HepG2 (cell line): ENCODE data around the gene C5AR1. TPM values are rescaled to one million over a fixed set of nuclear protein-coding genes. Genes with fewer than 3 reads are reported as not detected.

Source experiments
- ATF7 ChIP-seq, 2 experiments: fragments of 450-650 bp in 1 of 2; sonication (generic) in 1 of 2; formaldehyde crosslinking in 1 of 2; IDR thresholded peaks; 2 replicates each; pipeline versions ENCODE4 v1.4.0 to v1.6.1; 2016 to 2020; ENCODE audit warnings: antibody characterized with exemption in 1 of 2, mild to moderate bottlenecking in 1 of 2, missing genetic modification reagents in 1 of 2
- RFXANK ChIP-seq: IDR thresholded peaks from 2 replicates; pipeline ENCODE4 v1.6.1; 2016
- TAF15 ChIP-seq: fragments of 200-400 bp; formaldehyde crosslinking; IDR thresholded peaks from one replicate; pipeline ENCODE4 v1.6.1; 2018; ENCODE audit warnings: mild to moderate bottlenecking, low read depth, low read length; ENCODE audit not compliant: poor library complexity, severe bottlenecking
- ZNF343 ChIP-seq: sonication (generic); formaldehyde crosslinking; IDR thresholded peaks from 2 replicates; pipeline ENCODE4 v1.4.0; 2020; ENCODE audit warnings: mild to moderate bottlenecking, missing genetic modification reagents
- ZNF773 ChIP-seq: sonication (generic); formaldehyde crosslinking; IDR thresholded peaks from 2 replicates; pipeline ENCODE4 v1.4.0; 2020; ENCODE audit warnings: missing genetic modification reagents, borderline replicate concordance
- polyA plus RNA-seq, 8 experiments: library from polyadenylated mRNA; depleted of rRNA in 3 of 8; stranded (reverse) in 7 of 8; unstranded in 1 of 8; fragments of >200 nt; fragmentation: Illumina TruSeq in 4 of 8; extraction: Trizol in 4 of 8; gene quantifications; 2 replicates each; pipeline versions ENCODE4 v1.2.1 to v1.2.3, GENCODE V29; 2011 to 2016; ENCODE audit warnings: low read depth in 4 of 8, missing spikeins in 1 of 8, mixed read lengths in 1 of 8; ENCODE audit not compliant: insufficient read depth in 1 of 8
- total RNA-seq, 5 experiments: library from RNA; depleted of rRNA; stranded (reverse); fragments of >200 nt; fragmentation: Illumina TruSeq; extraction: Trizol; gene quantifications; 2 replicates each; pipeline ENCODE4 v1.2.3, GENCODE V29; 2016; ENCODE audit warnings: low read depth in 1 of 5
- TF ChIP-seq, protein P1 (sequence below): IDR thresholded peaks from 2 replicates; pipeline ENCODE4 v1.6.1; 2016; ENCODE audit warnings: missing biosample characterization, missing genetic modification reagents, low read depth
- TF ChIP-seq, protein P2 (sequence below): sonication (generic); formaldehyde crosslinking; IDR thresholded peaks from 2 replicates; pipeline ENCODE4 v1.4.0; 2020; ENCODE audit warnings: mild to moderate bottlenecking, missing genetic modification reagents
- TF ChIP-seq, protein P3 (sequence below): sonication (generic); formaldehyde crosslinking; IDR thresholded peaks from 2 replicates; pipeline ENCODE4 v1.5.0; 2020; ENCODE audit warnings: mild to moderate bottlenecking, missing genetic modification reagents
- TF ChIP-seq, protein P4 (sequence below): sonication (generic); formaldehyde crosslinking; IDR thresholded peaks from 2 replicates; pipeline ENCODE4 v1.4.0; 2020; ENCODE audit warnings: missing genetic modification reagents, borderline replicate concordance

C5AR1 gene
- total and polyA plus RNA-seq, 2 of the 13 experiments (the other 11 are each of a cell fraction or from before 2014, with no cell fraction given): 0.07 to 1.6 TPM

DNA sequence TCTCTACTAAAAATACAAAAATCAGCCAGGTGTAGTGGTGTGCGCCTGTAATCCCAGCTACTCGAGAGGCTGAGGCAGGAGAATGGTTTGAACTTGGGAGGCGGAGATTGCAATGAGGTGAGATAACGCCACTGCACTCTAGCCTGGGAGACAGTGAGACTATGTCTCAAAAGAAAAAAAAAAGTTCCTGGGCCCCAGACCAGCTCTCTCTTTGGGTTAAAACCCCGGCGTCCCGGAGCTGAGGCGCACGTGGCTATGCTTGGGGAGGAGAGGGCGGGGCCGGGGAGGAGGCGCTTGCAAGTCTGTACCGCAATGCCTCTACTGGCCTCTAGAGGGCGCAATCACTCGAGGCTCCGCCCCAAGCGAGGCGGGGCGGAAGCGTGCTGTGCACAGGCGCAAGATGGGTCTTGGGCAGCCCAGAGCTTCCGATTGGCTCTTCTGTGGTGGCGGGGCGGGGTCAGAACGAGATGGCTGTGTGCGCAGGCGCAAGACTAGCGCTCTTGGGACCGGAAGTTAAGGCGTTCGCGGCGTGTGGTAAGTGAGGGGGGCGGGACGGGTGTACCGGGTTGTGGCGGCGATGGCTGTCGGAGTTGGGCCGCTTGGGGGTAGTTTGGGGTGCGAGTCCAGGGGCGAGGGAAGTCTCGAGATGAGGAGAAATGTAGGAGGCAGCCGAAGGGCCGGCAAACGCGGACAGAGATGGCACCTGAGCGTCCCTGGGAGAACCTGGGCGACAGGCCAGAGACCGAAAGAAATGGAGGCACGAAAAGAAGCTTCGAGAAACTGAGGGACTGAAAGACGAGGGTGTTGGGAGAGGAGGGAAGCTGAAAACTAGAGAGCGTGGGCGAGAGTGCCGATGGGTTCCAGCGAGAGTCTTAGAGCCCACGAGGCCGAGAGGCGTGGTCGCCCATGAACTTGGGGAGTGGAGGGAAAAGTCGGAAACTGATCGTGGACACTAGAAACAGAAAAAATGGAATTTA, 39.4 kb downstream of the C5AR1 start, which contains the start of gene DHX34 (continued):
- TF ChIP-seq ZNF343 (peak; percentile 62; the same call in 1 of the 2 replicates), ZNF773 (CRISPR knock-in tag) (no peak), ATF7 (IDR thresholded peaks at IDR 0.05) (no peak), ATF7 (CRISPR knock-in tag; IDR thresholded peaks at IDR 0.05) (no peak), RFXANK (no peak), TAF15 (no peak)
- TF ChIP-seq, protein P1, sequence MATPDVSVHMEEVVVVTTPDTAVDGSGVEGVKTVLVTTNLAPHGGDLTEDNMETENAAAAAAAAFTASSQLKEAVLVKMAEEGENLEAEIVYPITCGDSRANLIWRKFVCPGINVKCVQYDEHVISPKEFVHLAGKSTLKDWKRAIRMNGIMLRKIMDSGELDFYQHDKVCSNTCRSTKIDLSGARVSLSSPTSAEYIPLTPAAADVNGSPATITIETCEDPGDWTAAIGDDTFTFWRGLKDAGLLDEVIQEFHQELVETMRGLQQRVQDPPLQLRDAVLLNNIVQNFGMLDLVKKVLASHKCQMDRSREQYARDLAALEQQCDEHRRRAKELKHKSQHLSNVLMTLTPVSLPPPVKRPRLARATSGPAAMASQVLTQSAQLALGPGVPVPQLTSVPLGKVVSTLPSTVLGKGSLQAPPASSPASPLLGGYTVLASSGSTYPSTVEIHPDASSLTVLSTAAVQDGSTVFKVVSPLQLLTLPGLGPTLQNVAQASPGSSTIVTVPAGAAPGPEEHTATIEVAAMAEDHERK (CRISPR knock-in tag): no peak; the same call in 1 of the 2 replicates
- TF ChIP-seq, protein P2, sequence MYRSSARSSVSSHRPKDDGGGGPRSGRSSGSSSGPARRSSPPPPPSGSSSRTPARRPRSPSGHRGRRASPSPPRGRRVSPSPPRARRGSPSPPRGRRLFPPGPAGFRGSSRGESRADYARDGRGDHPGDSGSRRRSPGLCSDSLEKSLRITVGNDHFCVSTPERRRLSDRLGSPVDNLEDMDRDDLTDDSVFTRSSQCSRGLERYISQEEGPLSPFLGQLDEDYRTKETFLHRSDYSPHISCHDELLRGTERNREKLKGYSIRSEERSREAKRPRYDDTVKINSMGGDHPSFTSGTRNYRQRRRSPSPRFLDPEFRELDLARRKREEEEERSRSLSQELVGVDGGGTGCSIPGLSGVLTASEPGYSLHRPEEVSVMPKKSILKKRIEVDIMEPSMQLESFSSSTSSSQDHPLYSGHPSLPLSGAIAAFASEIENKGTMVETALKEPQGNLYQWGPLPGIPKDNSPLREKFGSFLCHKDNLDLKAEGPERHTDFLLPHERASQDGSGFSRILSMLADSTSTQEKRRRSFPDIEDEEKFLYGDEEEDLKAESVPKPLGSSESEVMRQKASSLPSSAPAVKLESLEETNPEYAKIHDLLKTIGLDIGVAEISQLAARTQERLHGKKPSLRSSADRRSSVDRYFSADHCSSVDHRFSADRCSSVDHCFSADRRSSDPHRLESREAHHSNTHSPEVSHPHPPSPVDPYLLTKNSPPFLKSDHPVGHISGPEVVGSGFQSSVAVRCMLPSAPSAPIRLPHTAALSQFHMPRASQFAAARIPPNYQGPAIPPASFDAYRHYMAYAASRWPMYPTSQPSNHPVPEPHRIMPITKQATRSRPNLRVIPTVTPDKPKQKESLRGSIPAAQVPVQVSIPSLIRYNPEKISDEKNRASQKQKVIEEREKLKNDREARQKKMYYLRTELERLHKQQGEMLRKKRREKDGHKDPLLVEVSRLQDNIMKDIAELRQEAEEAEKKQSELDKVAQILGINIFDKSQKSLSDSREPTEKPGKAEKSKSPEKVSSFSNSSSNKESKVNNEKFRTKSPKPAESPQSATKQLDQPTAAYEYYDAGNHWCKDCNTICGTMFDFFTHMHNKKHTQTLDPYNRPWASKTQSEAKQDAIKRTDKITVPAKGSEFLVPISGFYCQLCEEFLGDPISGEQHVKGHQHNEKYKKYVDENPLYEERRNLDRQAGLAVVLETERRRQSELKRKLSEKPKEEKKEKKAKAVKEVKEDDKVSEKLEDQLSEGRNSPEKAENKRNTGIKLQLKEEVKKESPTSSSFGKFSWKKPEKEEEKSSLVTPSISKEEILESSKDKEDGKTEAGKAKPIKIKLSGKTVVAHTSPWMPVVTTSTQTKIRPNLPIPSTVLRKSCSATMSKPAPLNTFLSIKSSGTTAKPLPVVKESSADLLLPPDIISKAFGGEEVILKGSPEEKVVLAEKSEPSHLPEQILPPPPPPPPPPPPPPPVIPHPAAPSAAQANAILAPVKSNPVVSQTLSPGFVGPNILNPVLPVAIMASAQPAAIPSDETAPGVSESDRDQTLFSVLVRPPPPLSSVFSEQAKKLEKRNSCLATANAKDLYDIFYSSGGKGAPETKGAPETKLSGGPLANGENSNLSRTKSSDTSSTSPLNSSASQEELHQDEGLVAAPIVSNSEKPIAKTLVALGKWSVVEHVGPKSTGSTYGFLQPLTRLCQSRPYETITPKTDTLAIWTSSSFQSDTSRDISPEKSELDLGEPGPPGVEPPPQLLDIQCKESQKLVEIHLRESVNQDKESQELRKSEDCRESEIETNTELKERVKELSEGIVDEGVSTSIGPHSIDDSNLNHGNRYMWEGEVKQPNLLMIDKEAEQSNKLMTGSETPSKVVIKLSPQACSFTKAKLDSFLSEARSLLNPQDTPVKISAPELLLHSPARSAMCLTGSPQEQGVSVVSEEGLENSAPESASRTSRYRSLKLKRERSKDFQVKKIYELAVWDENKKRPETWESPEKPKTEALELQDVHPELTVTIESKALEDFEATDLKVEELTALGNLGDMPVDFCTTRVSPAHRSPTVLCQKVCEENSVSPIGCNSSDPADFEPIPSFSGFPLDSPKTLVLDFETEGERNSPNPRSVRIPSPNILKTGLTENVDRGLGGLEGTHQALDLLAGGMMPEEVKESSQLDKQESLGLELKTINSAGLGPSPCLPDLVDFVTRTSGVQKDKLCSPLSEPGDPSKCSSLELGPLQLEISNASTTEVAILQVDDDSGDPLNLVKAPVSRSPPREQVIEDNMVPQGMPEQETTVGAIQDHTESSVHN (CRISPR knock-in tag): no peak
- TF ChIP-seq, protein P3, sequence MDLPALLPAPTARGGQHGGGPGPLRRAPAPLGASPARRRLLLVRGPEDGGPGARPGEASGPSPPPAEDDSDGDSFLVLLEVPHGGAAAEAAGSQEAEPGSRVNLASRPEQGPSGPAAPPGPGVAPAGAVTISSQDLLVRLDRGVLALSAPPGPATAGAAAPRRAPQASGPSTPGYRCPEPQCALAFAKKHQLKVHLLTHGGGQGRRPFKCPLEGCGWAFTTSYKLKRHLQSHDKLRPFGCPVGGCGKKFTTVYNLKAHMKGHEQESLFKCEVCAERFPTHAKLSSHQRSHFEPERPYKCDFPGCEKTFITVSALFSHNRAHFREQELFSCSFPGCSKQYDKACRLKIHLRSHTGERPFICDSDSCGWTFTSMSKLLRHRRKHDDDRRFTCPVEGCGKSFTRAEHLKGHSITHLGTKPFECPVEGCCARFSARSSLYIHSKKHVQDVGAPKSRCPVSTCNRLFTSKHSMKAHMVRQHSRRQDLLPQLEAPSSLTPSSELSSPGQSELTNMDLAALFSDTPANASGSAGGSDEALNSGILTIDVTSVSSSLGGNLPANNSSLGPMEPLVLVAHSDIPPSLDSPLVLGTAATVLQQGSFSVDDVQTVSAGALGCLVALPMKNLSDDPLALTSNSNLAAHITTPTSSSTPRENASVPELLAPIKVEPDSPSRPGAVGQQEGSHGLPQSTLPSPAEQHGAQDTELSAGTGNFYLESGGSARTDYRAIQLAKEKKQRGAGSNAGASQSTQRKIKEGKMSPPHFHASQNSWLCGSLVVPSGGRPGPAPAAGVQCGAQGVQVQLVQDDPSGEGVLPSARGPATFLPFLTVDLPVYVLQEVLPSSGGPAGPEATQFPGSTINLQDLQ (CRISPR knock-in tag): no peak
- TF ChIP-seq, protein P4, sequence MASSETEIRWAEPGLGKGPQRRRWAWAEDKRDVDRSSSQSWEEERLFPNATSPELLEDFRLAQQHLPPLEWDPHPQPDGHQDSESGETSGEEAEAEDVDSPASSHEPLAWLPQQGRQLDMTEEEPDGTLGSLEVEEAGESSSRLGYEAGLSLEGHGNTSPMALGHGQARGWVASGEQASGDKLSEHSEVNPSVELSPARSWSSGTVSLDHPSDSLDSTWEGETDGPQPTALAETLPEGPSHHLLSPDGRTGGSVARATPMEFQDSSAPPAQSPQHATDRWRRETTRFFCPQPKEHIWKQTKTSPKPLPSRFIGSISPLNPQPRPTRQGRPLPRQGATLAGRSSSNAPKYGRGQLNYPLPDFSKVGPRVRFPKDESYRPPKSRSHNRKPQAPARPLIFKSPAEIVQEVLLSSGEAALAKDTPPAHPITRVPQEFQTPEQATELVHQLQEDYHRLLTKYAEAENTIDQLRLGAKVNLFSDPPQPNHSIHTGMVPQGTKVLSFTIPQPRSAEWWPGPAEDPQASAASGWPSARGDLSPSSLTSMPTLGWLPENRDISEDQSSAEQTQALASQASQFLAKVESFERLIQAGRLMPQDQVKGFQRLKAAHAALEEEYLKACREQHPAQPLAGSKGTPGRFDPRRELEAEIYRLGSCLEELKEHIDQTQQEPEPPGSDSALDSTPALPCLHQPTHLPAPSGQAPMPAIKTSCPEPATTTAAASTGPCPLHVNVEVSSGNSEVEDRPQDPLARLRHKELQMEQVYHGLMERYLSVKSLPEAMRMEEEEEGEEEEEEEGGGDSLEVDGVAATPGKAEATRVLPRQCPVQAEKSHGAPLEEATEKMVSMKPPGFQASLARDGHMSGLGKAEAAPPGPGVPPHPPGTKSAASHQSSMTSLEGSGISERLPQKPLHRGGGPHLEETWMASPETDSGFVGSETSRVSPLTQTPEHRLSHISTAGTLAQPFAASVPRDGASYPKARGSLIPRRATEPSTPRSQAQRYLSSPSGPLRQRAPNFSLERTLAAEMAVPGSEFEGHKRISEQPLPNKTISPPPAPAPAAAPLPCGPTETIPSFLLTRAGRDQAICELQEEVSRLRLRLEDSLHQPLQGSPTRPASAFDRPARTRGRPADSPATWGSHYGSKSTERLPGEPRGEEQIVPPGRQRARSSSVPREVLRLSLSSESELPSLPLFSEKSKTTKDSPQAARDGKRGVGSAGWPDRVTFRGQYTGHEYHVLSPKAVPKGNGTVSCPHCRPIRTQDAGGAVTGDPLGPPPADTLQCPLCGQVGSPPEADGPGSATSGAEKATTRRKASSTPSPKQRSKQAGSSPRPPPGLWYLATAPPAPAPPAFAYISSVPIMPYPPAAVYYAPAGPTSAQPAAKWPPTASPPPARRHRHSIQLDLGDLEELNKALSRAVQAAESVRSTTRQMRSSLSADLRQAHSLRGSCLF (CRISPR knock-in tag): no peak
